Spleen (tissue), 11 donors: ENCODE data around the gene ZNF780B. TPM values are rescaled to one million over a fixed set of nuclear protein-coding genes. Genes with fewer than 3 reads are reported as not detected.
A peak's percentile ranks its signal among the peaks of the same experiment; 100 is the strongest.

Experiments used
- DNase-seq: peaks from one replicate; pipeline ENCODE4 v3.0.0-alpha.2; 2020
- H3K27ac ChIP-seq, 8 donors: fragments of 200-600 bp; sonication (generic) in 7 of 8; 1 replicate in 4 of 8; 2 replicates in 4 of 8; pipeline versions ENCODE4 v1.5.0 to v1.8.0; 2016 to 2021; ENCODE audit warnings: inconsistent platforms in 4 of 8, mild to moderate bottlenecking in 4 of 8, moderate library complexity in 1 of 8
- H3K27me3 ChIP-seq, 7 donors: fragments of 200-600 bp; sonication (generic) in 6 of 7; replicated peaks in 1 of 7; 1 replicate in 4 of 7; 2 replicates in 3 of 7; pipeline versions ENCODE4 v1.5.0 to v1.8.0; 2016 to 2021; ENCODE audit warnings: inconsistent platforms in 3 of 7, mild to moderate bottlenecking in 1 of 7
- H3K36me3 ChIP-seq, 6 donors: fragments of 200-600 bp; sonication (generic) in 5 of 6; 1 replicate in 4 of 6; 2 replicates in 2 of 6; pipeline versions ENCODE4 v1.5.0 to v1.8.0; 2016 to 2021; ENCODE audit warnings: inconsistent platforms in 2 of 6
- H3K4me1 ChIP-seq, 6 donors: fragments of 200-600 bp; sonication (generic) in 5 of 6; 1 replicate in 3 of 6; 2 replicates in 3 of 6; pipeline versions ENCODE4 v1.5.0 to v1.8.0; 2016 to 2021; ENCODE audit warnings: inconsistent platforms in 3 of 6
- H3K4me3 ChIP-seq, 8 donors: fragments of 200-600 bp; sonication (generic) in 7 of 8; 1 replicate in 4 of 8; 2 replicates in 4 of 8; pipeline versions ENCODE4 v1.5.0 to v1.8.0; 2016 to 2021; ENCODE audit warnings: inconsistent platforms in 4 of 8, mild to moderate bottlenecking in 4 of 8, moderate library complexity in 2 of 8
- H3K9me3 ChIP-seq, 8 donors: fragments of 200-600 bp; sonication (generic) in 7 of 8; 1 replicate in 4 of 8; 2 replicates in 4 of 8; pipeline versions ENCODE4 v1.5.0 to v1.8.0; 2016 to 2021; ENCODE audit warnings: inconsistent platforms in 4 of 8
- CTCF ChIP-seq, 11 experiments: fragments of 200-600 bp in 7 of 11; fragments of 450-650 bp in 4 of 11; sonication (generic) in 4 of 11; IDR thresholded peaks in 8 of 11; conservative IDR thresholded peaks in 3 of 11; 1 replicate in 7 of 11; 2 replicates in 4 of 11; pipeline versions ENCODE4 v1.4.0 to v1.8.0; 2016 to 2021; ENCODE audit warnings: antibody characterized with exemption in 11 of 11, inconsistent platforms in 4 of 11, mild to moderate bottlenecking in 1 of 11
- POLR2A ChIP-seq, 3 donors: fragments of 450-650 bp; IDR thresholded peaks; one replicate each; pipeline ENCODE4 v1.5.1; 2017; ENCODE audit warnings: antibody characterized with exemption in 3 of 3, mild to moderate bottlenecking in 1 of 3
- POLR2AphosphoS5 ChIP-seq, 3 donors: sonication (generic); formaldehyde crosslinking; IDR thresholded peaks; one replicate each; pipeline ENCODE4 v1.5.1; 2017; ENCODE audit warnings: antibody characterized with exemption in 3 of 3
- WGBS, 5 donors: extraction: QIAGEN DNeasy Blood & Tissue Kit in 3 of 5; methylation state at CpG; one replicate each; pipeline versions ENCODE4 v1.1.5 to v1.1.7; 2013 to 2018; 5-methylcytosine and 5-hydroxymethylcytosine counted together
- intact Hi-C: fragments of 100-400 bp; cut with DNase I; formaldehyde crosslinking; loops from one replicate; pipeline ENCODE4 v1.15.0; 2023; ENCODE audit warnings: low total_unique reads
- polyA plus RNA-seq, 3 donors: library from polyadenylated mRNA; stranded (reverse); fragments of 200-250 nt; gene quantifications; one replicate each; pipeline ENCODE4 v1.2.1, GENCODE V29; 2013
- total RNA-seq, 7 donors: library from RNA; depleted of rRNA in 3 of 7; stranded (reverse); fragments of >200 nt in 3 of 7; fragmentation: NEBNext Ultra II Directional in 4 of 7; extraction: Animal tissue kit (Norgen Biotek cat#: 25700) in 4 of 7; gene quantifications; one replicate each; pipeline versions ENCODE4 v1.1.0 to v1.2.1, GENCODE V29; 2016 to 2021
- donor health status: healthy with polysubstance abuse.
- donor health status: DM: no; HTN: no; CAD: no; lungs with moderate emphysema.
- donor health status: DM: no; HTN: no; CAD: no.
- donor health status: Bipolar disorder and iron deficiency.
- donor health status: healthy.
- donor health status: DM: no; HTN: no; CAD: no.
- donor health status: DM: yes; HTN: yes; CAD: no.

Gene ZNF780B
- total and polyA plus RNA-seq, 10 donors: 7.8 to 42.3 (median 29.4) TPM

- no peak overlapping the region for H3K4me3 ChIP-seq
- TF ChIP-seq CTCF (IDR thresholded peaks at IDR 0.05 in 8 of 11, conservative IDR thresholded peaks at IDR 0.05 in 3 of 11): no peak
- TF ChIP-seq POLR2A (IDR thresholded peaks at IDR 0.05): no peak
- TF ChIP-seq POLR2AphosphoS5 (IDR thresholded peaks at IDR 0.05): no peak
- H3K4me1 ChIP-seq: peaks cover 0 to 8% (median 0%) of the 10 kb centered on the region in 6 donors
- intact Hi-C loops: no loop called here
- no peaks in the 10 kb centered on the region for H3K27me3 ChIP-seq
- peaks cover 12 to 59% (median 51%) of the 10 kb centered on the region in 8 donors for H3K9me3 ChIP-seq
- no peak for DNase-seq
- H3K27ac ChIP-seq: no peak overlapping the region
- H3K36me3 ChIP-seq: peaks cover 13 to 88% (median 74%) of the 10 kb centered on the region in 6 donors
These were observed 46.4 kb downstream of the ZNF780B start for GRCh38 chr19:40009674-40010073.

- WGBS, 5 donors: 65 to 83% (median 74%) methylated on average over 1 of the region's 1 CpG
- Histone ChIP-seq H3K27me3 (no peaks in the 10 kb centered on the region), H3K9me3 (peaks cover 0 to 25% (median 17%) of the 10 kb centered on the region in 8 donors), H3K4me1 (peaks cover 0 to 8% (median 0%) of the 10 kb centered on the region in 6 donors), H3K27ac (peak overlapping the region in 4 of 8 donors; percentile 2 to 33 (median 18)), H3K4me3 (no peak overlapping the region), H3K36me3 (peaks cover 7 to 54% (median 43%) of the 10 kb centered on the region in 6 donors)
- intact Hi-C loops: no loop called here
- no peak for DNase-seq
- no peak for TF ChIP-seq CTCF (IDR thresholded peaks at IDR 0.05 in 8 of 11, conservative IDR thresholded peaks at IDR 0.05 in 3 of 11)
- TF ChIP-seq POLR2AphosphoS5 (IDR thresholded peaks at IDR 0.05): peak in 1 of 3 donors; percentile 31
These were observed 49.7 kb downstream of the ZNF780B start for GRCh38 chr19:40006273-40006691.

- DNase-seq: no peak
- no peaks in the 10 kb centered on the region for H3K27me3 ChIP-seq
- peaks cover 0 to 20% (median 15%) of the 10 kb centered on the region in 8 donors for H3K9me3 ChIP-seq
- no peak overlapping the region for H3K4me3 ChIP-seq
- TF ChIP-seq CTCF (IDR thresholded peaks at IDR 0.05 in 8 of 11, conservative IDR thresholded peaks at IDR 0.05 in 3 of 11) (no peak), POLR2A (IDR thresholded peaks at IDR 0.05) (no peak)
- intact Hi-C loops: no loop called here
- 76 to 89% (median 80%) methylated on average over 4 of the region's 4 CpGs for WGBS, 5 donors
- peaks cover 0 to 8% (median 0%) of the 10 kb centered on the region in 6 donors for H3K4me1 ChIP-seq
- peak overlapping the region in 4 of 8 donors; percentile 5 to 33 (median 24) for H3K27ac ChIP-seq
- H3K36me3 ChIP-seq: peaks cover 7 to 49% (median 39%) of the 10 kb centered on the region in 6 donors
These were observed 50.2 kb downstream of the ZNF780B start for GRCh38 chr19:40005691-40006272.

GRCh38 chr19:39998501-39998900, 57.5 kb downstream of the ZNF780B start:
- DNase-seq: no peak
- Histone ChIP-seq H3K27ac (no peak overlapping the region), H3K4me3 (no peak overlapping the region), H3K9me3 (peaks cover 0 to 13% (median 8%) of the 10 kb centered on the region in 8 donors), H3K36me3 (peaks cover 0 to 5% (median 2%) of the 10 kb centered on the region in 6 donors), H3K4me1 (peaks cover 10 to 30% (median 21%) of the 10 kb centered on the region in 6 donors), H3K27me3 (no peaks in the 10 kb centered on the region)
- intact Hi-C loops: no loop called here
- TF ChIP-seq POLR2A (IDR thresholded peaks at IDR 0.05): no peak
- TF ChIP-seq CTCF (IDR thresholded peaks at IDR 0.05 in 8 of 11, conservative IDR thresholded peaks at IDR 0.05 in 3 of 11): no peak
- TF ChIP-seq POLR2AphosphoS5 (IDR thresholded peaks at IDR 0.05): no peak
- WGBS, 5 donors: 84 to 100% (median 92%) methylated on average over 4 of the region's 4 CpGs
